ENCODE results near the gene PPP1R37. TPM values are rescaled to one million over a fixed set of nuclear protein-coding genes. Genes with fewer than 3 reads are reported as not detected.

Gene PPP1R37
- total RNA-seq, 1 experiment from 2014 or later: 20.4 TPM

DNA sequence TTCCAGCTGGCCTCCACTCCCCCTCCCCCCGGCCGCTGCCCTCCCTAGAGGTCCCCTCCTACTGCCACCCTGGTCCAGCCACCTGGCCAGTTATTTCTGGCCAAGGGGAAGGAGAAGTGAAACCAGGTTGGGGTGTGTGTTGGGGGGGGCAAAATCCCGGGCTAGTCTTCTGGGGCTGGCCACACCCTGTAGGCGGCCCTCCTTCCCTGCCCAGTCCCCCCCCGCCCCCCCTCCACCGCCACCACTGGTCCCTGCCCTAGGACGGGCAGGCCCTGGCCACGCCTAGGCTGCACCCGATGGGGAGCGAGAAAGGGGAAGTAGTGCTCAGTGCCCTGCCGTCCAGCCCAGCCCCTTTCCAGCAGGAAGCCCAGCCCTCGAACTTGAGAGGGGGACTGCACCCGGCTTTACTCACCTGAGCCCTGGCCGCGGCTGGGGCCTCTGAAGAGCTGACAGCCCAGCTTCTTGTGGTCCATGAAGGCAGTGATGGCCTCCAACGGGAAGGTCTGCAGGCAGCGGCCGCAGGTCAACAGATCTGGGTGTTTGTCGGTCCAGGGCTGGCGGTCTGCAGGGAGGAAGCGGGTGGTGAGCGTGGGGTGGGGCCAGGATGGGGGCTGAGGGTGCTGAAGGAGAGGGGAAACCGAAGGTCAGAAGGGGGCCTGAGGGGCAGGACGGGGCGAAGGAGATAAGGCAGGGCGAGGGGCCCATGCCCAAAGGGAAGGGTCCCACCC lies 17.5 kb upstream of the PPP1R37 start:
- ChIA-PET CTCF (no interaction called here), POLR2A (interaction anchor here (0.7 kb wide), 1 partner anchor 37 kb away, joined by 5 read pairs; no protein-coding TSS in a partner anchor)
- ATAC-seq (peak; percentile 84), DNase-seq (ENCODE audit: low read depth, low spot score) (no peak)
- Histone ChIP-seq H3K27ac (ENCODE audit: low read length) (peak overlapping the region; percentile 79), H3K4me3 (ENCODE audit: low read depth in 2 of 2, low read length in 2 of 2) (peak overlapping the region; percentile 66 to 67), H3K4me1 (ENCODE audit: control insufficient read depth, insufficient read depth, low read length) (peaks cover 18% of the 10 kb centered on the region), H3K27me3 (ENCODE audit: control insufficient read depth, insufficient read depth, low read length) (no peaks in the 10 kb centered on the region), H3K36me3 (ENCODE audit: control insufficient read depth, insufficient read depth, low read length) (peaks cover 4% of the 10 kb centered on the region; the same call in 1 of the 2 replicates), H3K9me3 (ENCODE audit: control insufficient read depth, insufficient read depth, low read depth, low read length) (no peaks in the 10 kb centered on the region)
- intact Hi-C loops (cut with micrococcal nuclease; ENCODE audit: unreplicated experiment) (no loop called here), in situ Hi-C loops (cut with HindIII; ENCODE audit: low pct_unique_long_range_greater_than_20kb, low sequenced_read_pairs) (no loop called here)
- TF ChIP-seq SIN3A (IDR thresholded peaks at IDR 0.05; ENCODE audit: borderline replicate concordance, insufficient read depth, low read depth, low read length) (no peak), POLR2AphosphoS5 (IDR thresholded peaks at IDR 0.05; ENCODE audit: low read depth, low read length) (no peak), TCF7L2 (IDR thresholded peaks at IDR 0.05; ENCODE audit: low read depth, low read length) (no peak)
- TF ChIP-seq, protein P1, sequence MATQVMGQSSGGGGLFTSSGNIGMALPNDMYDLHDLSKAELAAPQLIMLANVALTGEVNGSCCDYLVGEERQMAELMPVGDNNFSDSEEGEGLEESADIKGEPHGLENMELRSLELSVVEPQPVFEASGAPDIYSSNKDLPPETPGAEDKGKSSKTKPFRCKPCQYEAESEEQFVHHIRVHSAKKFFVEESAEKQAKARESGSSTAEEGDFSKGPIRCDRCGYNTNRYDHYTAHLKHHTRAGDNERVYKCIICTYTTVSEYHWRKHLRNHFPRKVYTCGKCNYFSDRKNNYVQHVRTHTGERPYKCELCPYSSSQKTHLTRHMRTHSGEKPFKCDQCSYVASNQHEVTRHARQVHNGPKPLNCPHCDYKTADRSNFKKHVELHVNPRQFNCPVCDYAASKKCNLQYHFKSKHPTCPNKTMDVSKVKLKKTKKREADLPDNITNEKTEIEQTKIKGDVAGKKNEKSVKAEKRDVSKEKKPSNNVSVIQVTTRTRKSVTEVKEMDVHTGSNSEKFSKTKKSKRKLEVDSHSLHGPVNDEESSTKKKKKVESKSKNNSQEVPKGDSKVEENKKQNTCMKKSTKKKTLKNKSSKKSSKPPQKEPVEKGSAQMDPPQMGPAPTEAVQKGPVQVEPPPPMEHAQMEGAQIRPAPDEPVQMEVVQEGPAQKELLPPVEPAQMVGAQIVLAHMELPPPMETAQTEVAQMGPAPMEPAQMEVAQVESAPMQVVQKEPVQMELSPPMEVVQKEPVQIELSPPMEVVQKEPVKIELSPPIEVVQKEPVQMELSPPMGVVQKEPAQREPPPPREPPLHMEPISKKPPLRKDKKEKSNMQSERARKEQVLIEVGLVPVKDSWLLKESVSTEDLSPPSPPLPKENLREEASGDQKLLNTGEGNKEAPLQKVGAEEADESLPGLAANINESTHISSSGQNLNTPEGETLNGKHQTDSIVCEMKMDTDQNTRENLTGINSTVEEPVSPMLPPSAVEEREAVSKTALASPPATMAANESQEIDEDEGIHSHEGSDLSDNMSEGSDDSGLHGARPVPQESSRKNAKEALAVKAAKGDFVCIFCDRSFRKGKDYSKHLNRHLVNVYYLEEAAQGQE (IDR thresholded peaks at IDR 0.05; ENCODE audit: insufficient read depth in 1 of 2, low read depth in 2 of 2, low read length in 1 of 2): no peak
- TF ChIP-seq, protein P2, sequence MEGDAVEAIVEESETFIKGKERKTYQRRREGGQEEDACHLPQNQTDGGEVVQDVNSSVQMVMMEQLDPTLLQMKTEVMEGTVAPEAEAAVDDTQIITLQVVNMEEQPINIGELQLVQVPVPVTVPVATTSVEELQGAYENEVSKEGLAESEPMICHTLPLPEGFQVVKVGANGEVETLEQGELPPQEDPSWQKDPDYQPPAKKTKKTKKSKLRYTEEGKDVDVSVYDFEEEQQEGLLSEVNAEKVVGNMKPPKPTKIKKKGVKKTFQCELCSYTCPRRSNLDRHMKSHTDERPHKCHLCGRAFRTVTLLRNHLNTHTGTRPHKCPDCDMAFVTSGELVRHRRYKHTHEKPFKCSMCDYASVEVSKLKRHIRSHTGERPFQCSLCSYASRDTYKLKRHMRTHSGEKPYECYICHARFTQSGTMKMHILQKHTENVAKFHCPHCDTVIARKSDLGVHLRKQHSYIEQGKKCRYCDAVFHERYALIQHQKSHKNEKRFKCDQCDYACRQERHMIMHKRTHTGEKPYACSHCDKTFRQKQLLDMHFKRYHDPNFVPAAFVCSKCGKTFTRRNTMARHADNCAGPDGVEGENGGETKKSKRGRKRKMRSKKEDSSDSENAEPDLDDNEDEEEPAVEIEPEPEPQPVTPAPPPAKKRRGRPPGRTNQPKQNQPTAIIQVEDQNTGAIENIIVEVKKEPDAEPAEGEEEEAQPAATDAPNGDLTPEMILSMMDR (IDR thresholded peaks at IDR 0.05): no peak
- no TSS peak for BruUV-seq (replicated peaks)

DNA sequence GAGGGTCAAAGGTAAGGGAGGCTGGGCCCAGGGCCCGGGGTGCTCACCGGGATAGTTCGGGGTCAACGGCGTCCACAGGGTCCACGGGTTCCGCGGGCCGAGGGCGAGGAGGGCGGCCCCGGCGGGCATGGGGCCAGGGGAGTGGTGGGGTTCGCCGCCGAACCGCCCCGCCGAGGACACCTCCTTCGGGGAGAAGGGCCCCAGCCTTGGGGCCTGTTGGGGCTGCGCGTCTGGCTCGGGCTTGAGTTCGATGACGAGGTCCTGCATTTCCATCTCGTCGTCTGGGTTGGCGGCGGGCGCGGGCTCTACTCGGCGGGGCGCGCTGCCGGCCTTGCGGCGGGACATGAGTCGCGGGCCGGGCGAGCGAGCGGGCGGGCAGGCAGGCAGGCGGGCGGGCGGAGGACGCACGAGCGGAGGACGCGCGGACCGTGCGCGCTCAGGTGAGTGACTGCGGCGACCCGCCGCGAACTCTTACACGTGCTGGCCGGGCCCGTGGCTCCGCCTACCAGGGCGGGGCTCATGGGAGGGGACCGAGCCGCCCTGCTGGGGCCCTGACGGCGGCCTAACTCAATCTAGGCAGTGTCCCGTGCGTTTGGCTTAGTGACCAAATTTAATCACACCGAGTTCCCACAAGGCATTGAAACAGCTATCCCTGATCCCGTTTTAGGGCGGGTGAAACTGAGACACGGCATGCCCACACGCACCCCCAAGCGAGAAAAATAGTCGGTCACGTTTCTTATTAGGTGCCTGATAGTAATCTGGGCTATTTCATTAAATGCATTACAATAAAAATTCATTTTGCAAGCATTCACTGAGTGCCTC lies 16.7 kb upstream of the PPP1R37 start, which contains the start of gene ZNF296:
Gene ZNF296 (minus strand): TSS at position 450 of the 822 bp plus-strand sequence. CDS start 105 bp downstream, at position 345.
- BruUV-seq (replicated peaks): no TSS peak
- in situ Hi-C loops (cut with HindIII; ENCODE audit: low pct_unique_long_range_greater_than_20kb, low sequenced_read_pairs) (no loop called here), intact Hi-C loops (cut with micrococcal nuclease; ENCODE audit: unreplicated experiment) (no loop called here)
- ChIA-PET POLR2A (no interaction called here), CTCF (no interaction called here)
- DNase-seq (ENCODE audit: low read depth, low spot score) (no peak), ATAC-seq (peak; percentile 84)
- H3K27me3 ChIP-seq (ENCODE audit: control insufficient read depth, insufficient read depth, low read length): no peaks in the 10 kb centered on the region
- peak within 1 kb of the TSS; percentile 66 to 67 for H3K4me3 ChIP-seq (ENCODE audit: low read depth in 2 of 2, low read length in 2 of 2)
- H3K9me3 ChIP-seq (ENCODE audit: control insufficient read depth, insufficient read depth, low read depth, low read length): no peaks in the 10 kb centered on the region
- peak within 1 kb of the TSS; percentile 82 for H3K27ac ChIP-seq (ENCODE audit: low read length)
- TF ChIP-seq SIN3A (IDR thresholded peaks at IDR 0.05; ENCODE audit: borderline replicate concordance, insufficient read depth, low read depth, low read length) (peak; percentile 50; the same call in 1 of the 2 replicates), POLR2AphosphoS5 (IDR thresholded peaks at IDR 0.05; ENCODE audit: low read depth, low read length) (no peak)
- TF ChIP-seq, protein P2 (IDR thresholded peaks at IDR 0.05): no peak
- H3K36me3 ChIP-seq (ENCODE audit: control insufficient read depth, insufficient read depth, low read length): peaks cover 4% of the 10 kb centered on the region; the same call in 1 of the 2 replicates
- H3K4me1 ChIP-seq (ENCODE audit: control insufficient read depth, insufficient read depth, low read length): peaks cover 18% of the 10 kb centered on the region
